Prostate gland (tissue), 2 donors: ENCODE data around the gene ANKIB1.

ENCODE experiments used
- POLR2A ChIP-seq: fragments of 450-650 bp; IDR thresholded peaks from one replicate; pipeline ENCODE4 v1.6.1; 2016; ENCODE audit warnings: antibody characterized with exemption, mild to moderate bottlenecking
- TF ChIP-seq, protein P1 (sequence below), 4 experiments: fragments of 200-600 bp in 2 of 4; fragments of 450-650 bp in 2 of 4; sonication (generic) in 2 of 4; IDR thresholded peaks; 1 replicate in 3 of 4; 2 replicates in 1 of 4; pipeline ENCODE4 v1.5.1; 2016 to 2019; ENCODE audit warnings: antibody characterized with exemption in 4 of 4, mild to moderate bottlenecking in 2 of 4, moderate library complexity in 2 of 4

DNA sequence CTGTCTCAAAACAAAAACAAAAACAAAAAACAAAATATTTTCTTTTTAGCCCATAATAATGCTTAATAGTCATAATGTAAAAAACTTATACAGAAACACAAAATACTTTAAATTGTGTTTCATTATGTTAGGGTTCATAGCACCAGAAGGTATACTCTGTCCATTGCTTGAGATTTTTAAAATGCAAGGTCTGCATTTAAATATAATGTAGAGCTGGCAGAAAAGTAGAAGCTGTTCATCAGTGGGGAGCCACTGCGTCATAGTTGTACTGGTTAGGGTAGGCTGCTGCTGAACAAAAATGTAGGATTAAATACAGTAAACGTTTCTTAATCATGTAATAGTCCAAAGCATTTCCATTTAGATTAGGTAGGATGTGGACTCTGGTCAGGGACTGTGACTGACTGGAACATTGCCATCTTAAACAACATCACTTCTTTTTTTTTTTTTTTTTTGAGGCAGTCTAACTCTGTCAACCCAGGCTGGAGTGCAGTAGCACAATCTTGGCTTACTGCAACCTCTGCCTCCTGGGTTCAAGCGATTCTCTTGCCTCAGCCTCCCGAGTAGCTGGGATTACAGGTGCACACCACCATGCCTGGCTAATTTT, 85.2 kb downstream of the ANKIB1 start:
- TF ChIP-seq, protein P1, sequence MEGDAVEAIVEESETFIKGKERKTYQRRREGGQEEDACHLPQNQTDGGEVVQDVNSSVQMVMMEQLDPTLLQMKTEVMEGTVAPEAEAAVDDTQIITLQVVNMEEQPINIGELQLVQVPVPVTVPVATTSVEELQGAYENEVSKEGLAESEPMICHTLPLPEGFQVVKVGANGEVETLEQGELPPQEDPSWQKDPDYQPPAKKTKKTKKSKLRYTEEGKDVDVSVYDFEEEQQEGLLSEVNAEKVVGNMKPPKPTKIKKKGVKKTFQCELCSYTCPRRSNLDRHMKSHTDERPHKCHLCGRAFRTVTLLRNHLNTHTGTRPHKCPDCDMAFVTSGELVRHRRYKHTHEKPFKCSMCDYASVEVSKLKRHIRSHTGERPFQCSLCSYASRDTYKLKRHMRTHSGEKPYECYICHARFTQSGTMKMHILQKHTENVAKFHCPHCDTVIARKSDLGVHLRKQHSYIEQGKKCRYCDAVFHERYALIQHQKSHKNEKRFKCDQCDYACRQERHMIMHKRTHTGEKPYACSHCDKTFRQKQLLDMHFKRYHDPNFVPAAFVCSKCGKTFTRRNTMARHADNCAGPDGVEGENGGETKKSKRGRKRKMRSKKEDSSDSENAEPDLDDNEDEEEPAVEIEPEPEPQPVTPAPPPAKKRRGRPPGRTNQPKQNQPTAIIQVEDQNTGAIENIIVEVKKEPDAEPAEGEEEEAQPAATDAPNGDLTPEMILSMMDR (IDR thresholded peaks at IDR 0.05): no peak
- TF ChIP-seq POLR2A: no peak
